NCI-H128 (cell line): Measurements from ENCODE around the gene TSPAN8.
"Not testable (repeated sequence)": the region's sequence is repeated elsewhere in the genome, so short reads cannot be mapped to it uniquely, and the experiment has no call there.

ENCODE experiments used
- DNase-seq: peaks from one replicate; lab custom pipeline; 2025; ENCODE audit not compliant: unreplicated experiment; lab: John Stamatoyannopoulos, UW

The TSPAN8 gene

GRCh38 chr12:71164568-71165197 is 6.9 kb upstream of the TSPAN8 start:
- DNase-seq: no peak

GRCh38 chr12:71164166-71164565 is 6.4 kb upstream of the TSPAN8 start:
- no peak for DNase-seq

GRCh38 chr12:71162832-71163763 is 5.3 kb upstream of the TSPAN8 start:
- DNase-seq: no peak

GRCh38 chr12:71161591-71161990 is 3.8 kb upstream of the TSPAN8 start:
- no peak for DNase-seq

- no peak for DNase-seq
Observed at GRCh38 chr12:71160585-71160984, 2.8 kb upstream of the TSPAN8 start.

GRCh38 chr12:71159878-71160277 is 2.1 kb upstream of the TSPAN8 start:
- DNase-seq: no peak

- no peak for DNase-seq
Observed at GRCh38 chr12:71159264-71159663, 1.5 kb upstream of the TSPAN8 start.

GRCh38 chr12:71158361-71158882 is 623 bp upstream of the TSPAN8 start:
- DNase-seq: no peak

GRCh38 chr12:71155225-71155624 is 2.6 kb downstream of the TSPAN8 start:
- no peak for DNase-seq

GRCh38 chr12:71152851-71153250 is 4.9 kb downstream of the TSPAN8 start:
- DNase-seq: no peak

GRCh38 chr12:71150041-71150440 is 7.8 kb downstream of the TSPAN8 start:
- not testable (repeated sequence) for DNase-seq

GRCh38 chr12:71144682-71145081 is 13.1 kb downstream of the TSPAN8 start:
- DNase-seq: no peak

- DNase-seq: no peak
Observed at GRCh38 chr12:71142956-71143355, 14.8 kb downstream of the TSPAN8 start.

GRCh38 chr12:71142016-71142415 is 15.8 kb downstream of the TSPAN8 start:
- no peak for DNase-seq

GRCh38 chr12:71141378-71141926 is 16.3 kb downstream of the TSPAN8 start:
- DNase-seq: no peak

GRCh38 chr12:71139153-71139735 is 18.6 kb downstream of the TSPAN8 start:
- no peak for DNase-seq

- DNase-seq: no peak
Observed at GRCh38 chr12:71138011-71138410, 19.8 kb downstream of the TSPAN8 start.

- no peak for DNase-seq
Observed at GRCh38 chr12:71135812-71136176, 22.0 kb downstream of the TSPAN8 start.

GRCh38 chr12:71135077-71135811 is 22.6 kb downstream of the TSPAN8 start:
- DNase-seq: no peak

- no peak for DNase-seq
Observed at GRCh38 chr12:71134405-71134804, 23.4 kb downstream of the TSPAN8 start.
